DOHH2 (cell line): Measurements from ENCODE around the gene GNA14.

Experiments used
- CTCF ChIP-seq: fragments of 200-600 bp; sonication (generic); IDR thresholded peaks from one replicate; pipeline ENCODE4 v1.5.1; 2014; ENCODE audit warnings: antibody characterized with exemption, mild to moderate bottlenecking, low read depth, low read length; ENCODE audit not compliant: poor library complexity, severe bottlenecking
- EZH2phosphoT487 ChIP-seq: fragments of 200-600 bp; sonication (generic); IDR thresholded peaks from 2 replicates; pipeline ENCODE4 v1.6.1; 2017; ENCODE audit warnings: borderline replicate concordance, mild to moderate bottlenecking, antibody characterized with exemption, low read length, moderate library complexity, mixed read lengths

GRCh38 chr9:77643871-77644270 lies 4.3 kb downstream of the GNA14 start:
- TF ChIP-seq CTCF (no peak), EZH2phosphoT487 (no peak)
